Renal cortical epithelial cell (primary cell): ENCODE measurements around the gene TIGD2. TPM values are rescaled to one million over a fixed set of nuclear protein-coding genes. Genes with fewer than 3 reads are reported as not detected.

Experiments
- DNase-seq: peaks from one replicate; pipeline ENCODE4 v3.0.0-alpha.2; 2011; ENCODE audit warnings: low read depth
- total RNA-seq: library from RNA; depleted of rRNA; stranded (reverse); fragments of >200 nt; gene quantifications from 2 replicates; pipeline ENCODE4 v1.2.3, GENCODE V29; 2014

TIGD2 gene
- total RNA-seq, 1 donor from 2014 or later: 11.1 TPM

DNA sequence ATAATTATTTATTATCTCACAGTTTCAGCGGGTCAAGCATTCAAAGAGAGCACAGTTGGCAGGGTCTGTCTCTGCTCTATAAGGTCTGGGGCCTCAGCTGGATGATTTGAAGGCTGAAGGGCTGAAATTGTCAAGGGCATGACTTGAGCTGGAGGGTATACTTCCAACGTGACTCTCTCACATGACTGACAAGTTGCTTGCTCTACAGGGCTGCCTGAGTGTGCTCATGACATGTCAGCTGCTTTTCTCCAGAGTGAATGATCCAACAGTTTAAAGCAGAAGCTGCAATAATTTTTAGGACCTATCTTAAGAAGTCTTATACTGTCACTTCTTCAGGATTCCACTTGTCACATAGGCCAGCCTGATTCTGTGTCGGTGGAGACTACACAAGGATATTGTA, 51.2 kb downstream of the TIGD2 start:
- no peak for DNase-seq

DNA sequence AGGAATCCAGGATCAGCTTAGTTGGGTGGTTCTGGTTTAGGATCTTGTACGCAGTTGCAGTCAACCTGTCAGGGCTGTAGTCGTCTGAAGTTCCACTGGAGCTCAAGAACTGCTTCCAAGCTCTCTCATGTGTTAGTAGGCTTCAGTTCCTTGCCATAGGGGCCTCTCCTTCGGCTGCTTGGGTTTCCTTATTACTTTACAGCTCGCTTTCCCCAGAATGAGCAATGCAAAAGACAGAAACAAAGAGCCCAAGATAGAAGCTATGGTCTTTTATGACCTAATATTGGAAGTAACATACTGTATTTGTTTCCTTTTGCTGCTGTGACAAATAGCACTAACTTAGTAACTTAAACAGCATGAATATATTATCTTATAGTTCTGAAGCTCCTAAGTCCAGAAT, 51.7 kb downstream of the TIGD2 start:
- no peak for DNase-seq

DNA sequence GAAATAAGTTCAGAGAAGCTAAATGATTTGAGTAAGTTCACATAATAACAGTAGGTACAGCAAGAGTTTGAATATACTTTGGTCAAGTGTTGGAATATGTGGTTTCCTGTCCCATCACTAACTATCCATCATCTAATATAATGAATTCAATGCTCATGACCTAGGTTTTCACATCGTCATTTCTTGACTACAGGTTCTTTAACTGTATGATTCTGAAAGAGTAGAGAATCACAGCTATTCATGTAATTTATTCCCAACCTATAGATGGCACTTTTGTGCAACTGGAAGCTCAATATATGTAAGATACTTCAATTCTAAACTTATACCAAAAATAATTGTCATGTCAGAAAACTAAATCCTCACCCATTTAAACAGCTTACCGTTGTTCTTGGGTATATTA, 53.1 kb downstream of the TIGD2 start:
- DNase-seq: no peak

Other genes with a start within 250 kb of the TIGD2 start
- gene FAM13A, start 54.3 kb upstream of the TIGD2 start, total RNA-seq: 5.0 and 22.9 TPM in 2 replicates
- 0.87 and 3.5 TPM in 2 replicates for gene GPRIN3, start 196.3 kb downstream of the TIGD2 start, total RNA-seq